Thoracic aorta (tissue), 2 donors: ENCODE data around the gene DNAJA2. TPM values are rescaled to one million over a fixed set of nuclear protein-coding genes. Genes with fewer than 3 reads are reported as not detected.

ENCODE experiments used
- ATAC-seq: fragments of 150-250 bp; one replicate; pipeline ENCODE4 v1.8.0; 2017; ENCODE audit warnings: low read depth; ENCODE audit not compliant: insufficient number of reproducible peaks, low FRiP score
- DNase-seq: peaks from one replicate; pipeline ENCODE4 v3.0.0-alpha.2; 2020; ENCODE audit warnings: low spot score
- H3K27ac ChIP-seq, 2 donors: fragments of 200-600 bp; sonication (generic); 1 replicate in 1 of 2; 2 replicates in 1 of 2; pipeline ENCODE4 v1.5.1; 2016; ENCODE audit warnings: mild to moderate bottlenecking in 2 of 2, moderate library complexity in 2 of 2
- H3K27me3 ChIP-seq: fragments of 200-600 bp; sonication (generic); replicated peaks from 2 replicates; pipeline ENCODE4 v1.6.0; 2016; ENCODE audit warnings: mild to moderate bottlenecking; ENCODE audit not compliant: insufficient read depth
- H3K36me3 ChIP-seq: fragments of 200-600 bp; sonication (generic); one replicate; pipeline ENCODE4 v1.5.1; 2016
- H3K4me1 ChIP-seq, 2 donors: fragments of 200-600 bp; sonication (generic); 1 replicate in 1 of 2; 2 replicates in 1 of 2; pipeline versions ENCODE4 v1.5.1 to v1.6.0; 2016; ENCODE audit warnings: low read depth in 2 of 2, mild to moderate bottlenecking in 1 of 2; ENCODE audit not compliant: control insufficient read depth in 1 of 2
- H3K4me3 ChIP-seq: fragments of 200-600 bp; sonication (generic); 2 replicates; pipeline ENCODE4 v1.5.1; 2016; ENCODE audit warnings: mild to moderate bottlenecking
- H3K9me3 ChIP-seq: fragments of 200-600 bp; sonication (generic); 2 replicates; pipeline ENCODE4 v1.5.1; 2016
- total RNA-seq, 2 donors: library from RNA; depleted of rRNA; stranded (reverse); fragments of >200 nt; gene quantifications; one replicate each; pipeline versions ENCODE4 v1.1.0 to v1.2.3, GENCODE V29; 2016
- TF ChIP-seq, protein P1 (sequence below): fragments of 200-600 bp; sonication (generic); IDR thresholded peaks from one replicate; pipeline ENCODE4 v1.5.1; 2019; ENCODE audit warnings: antibody characterized with exemption

DNAJA2 gene
- total RNA-seq, 2 donors from 2014 or later, result 35.1 to 39.6 TPM

DNA sequence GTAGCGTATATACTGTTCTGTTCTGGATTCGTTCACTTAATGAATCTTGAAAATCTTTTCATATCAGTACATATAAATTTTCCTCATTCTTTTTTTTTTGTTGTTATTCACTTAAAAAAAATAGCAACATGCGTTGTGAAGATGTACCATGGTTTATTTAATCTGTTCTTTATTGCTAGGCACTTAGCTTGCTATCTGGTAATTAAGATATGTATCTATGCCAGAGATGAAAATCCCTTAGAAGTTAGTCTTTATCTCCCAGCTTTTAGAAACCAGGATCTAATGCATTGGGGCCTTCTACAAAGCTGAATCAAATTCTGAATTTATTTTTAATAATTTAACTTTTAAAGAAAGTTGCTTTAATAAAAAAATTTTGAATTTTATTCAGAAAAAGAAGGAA, 13.0 kb upstream of the DNAJA2 start:
- ATAC-seq, result no peak
- no peaks in the 10 kb centered on the region for H3K9me3 ChIP-seq
- no peaks in the 10 kb centered on the region for H3K36me3 ChIP-seq
- H3K27me3 ChIP-seq, result no peaks in the 10 kb centered on the region
- TF ChIP-seq, protein P1, sequence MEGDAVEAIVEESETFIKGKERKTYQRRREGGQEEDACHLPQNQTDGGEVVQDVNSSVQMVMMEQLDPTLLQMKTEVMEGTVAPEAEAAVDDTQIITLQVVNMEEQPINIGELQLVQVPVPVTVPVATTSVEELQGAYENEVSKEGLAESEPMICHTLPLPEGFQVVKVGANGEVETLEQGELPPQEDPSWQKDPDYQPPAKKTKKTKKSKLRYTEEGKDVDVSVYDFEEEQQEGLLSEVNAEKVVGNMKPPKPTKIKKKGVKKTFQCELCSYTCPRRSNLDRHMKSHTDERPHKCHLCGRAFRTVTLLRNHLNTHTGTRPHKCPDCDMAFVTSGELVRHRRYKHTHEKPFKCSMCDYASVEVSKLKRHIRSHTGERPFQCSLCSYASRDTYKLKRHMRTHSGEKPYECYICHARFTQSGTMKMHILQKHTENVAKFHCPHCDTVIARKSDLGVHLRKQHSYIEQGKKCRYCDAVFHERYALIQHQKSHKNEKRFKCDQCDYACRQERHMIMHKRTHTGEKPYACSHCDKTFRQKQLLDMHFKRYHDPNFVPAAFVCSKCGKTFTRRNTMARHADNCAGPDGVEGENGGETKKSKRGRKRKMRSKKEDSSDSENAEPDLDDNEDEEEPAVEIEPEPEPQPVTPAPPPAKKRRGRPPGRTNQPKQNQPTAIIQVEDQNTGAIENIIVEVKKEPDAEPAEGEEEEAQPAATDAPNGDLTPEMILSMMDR, result no peak
- no peak overlapping the region for H3K4me3 ChIP-seq
- no peak overlapping the region for H3K27ac ChIP-seq
- DNase-seq, result no peak
- peaks cover 4 to 6% of the 10 kb centered on the region in 2 donors for H3K4me1 ChIP-seq

DNA sequence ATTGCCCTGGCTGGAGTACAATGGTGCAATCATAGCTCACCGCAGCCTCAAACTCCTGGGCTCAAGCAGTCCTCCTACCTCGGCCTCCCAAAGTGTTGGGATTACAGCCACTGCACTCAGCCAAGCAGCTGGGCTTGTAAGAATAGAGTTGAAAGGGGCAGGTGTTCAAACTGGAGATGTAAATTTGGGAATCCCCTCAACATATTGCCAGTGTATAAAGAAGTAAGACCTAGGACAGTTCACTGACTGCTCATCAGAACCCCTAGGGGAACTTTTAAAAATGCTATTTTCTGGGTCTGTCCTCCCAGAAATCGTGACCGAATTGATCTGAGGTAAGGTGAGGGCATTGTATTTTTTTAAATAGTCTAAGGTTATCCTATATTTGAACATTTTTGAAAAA, 8.9 kb upstream of the DNAJA2 start:
- Histone ChIP-seq H3K9me3 (no peaks in the 10 kb centered on the region), H3K36me3 (no peaks in the 10 kb centered on the region), H3K4me3 (no peak overlapping the region), H3K27me3 (no peaks in the 10 kb centered on the region), H3K4me1 (peaks cover 4 to 6% of the 10 kb centered on the region in 2 donors), H3K27ac (no peak overlapping the region)
- DNase-seq, result no peak
- ATAC-seq, result no peak
- TF ChIP-seq, protein P1, result no peak

DNA sequence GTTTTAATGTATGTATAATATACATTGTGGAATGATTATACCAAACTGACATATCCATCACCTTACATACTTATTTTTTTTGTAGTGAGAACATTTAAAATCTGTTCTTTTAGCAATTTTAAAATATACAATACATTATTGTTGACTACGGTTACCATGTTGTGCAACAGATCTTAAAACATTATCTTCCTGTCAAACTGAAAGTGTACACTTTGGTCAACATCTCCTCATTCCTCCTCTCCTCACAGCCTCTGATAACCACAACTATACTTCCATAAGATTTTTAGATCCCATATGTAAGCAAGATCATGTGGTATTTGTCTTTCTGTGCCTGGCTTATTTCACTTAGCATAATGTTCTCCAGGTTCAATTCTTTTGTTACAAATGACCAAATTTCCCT, 7.5 kb upstream of the DNAJA2 start:
- Histone ChIP-seq H3K4me3 (no peak overlapping the region), H3K27ac (no peak overlapping the region), H3K4me1 (no peaks in the 10 kb centered on the region), H3K27me3 (no peaks in the 10 kb centered on the region), H3K36me3 (no peaks in the 10 kb centered on the region), H3K9me3 (no peaks in the 10 kb centered on the region)
- ATAC-seq, result no peak
- no peak for DNase-seq
- TF ChIP-seq, protein P1, result no peak

DNA sequence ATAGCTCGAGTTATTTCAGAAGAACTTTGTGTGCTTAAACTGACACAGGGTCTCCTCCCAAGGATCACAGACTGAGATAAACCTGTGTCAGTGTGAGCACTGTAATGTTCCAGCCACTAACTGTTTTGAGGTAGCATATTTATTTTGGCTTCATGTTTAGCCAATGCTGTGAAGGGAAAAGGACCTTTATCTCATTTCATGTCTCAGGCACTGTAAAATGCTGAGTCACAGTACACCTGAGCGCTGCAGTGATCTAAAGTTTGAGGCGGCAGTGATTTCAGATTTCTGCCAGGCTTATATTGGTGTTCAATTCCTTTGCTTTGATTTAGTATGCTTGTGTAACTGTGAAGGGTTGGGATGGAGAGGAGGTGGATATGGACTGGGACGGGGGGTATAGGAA, 3.1 kb upstream of the DNAJA2 start:
- DNase-seq, result no peak
- no peak overlapping the region for H3K4me3 ChIP-seq
- H3K9me3 ChIP-seq, result no peaks in the 10 kb centered on the region
- no peak for ATAC-seq
- TF ChIP-seq, protein P1, result no peak
- no peaks in the 10 kb centered on the region for H3K27me3 ChIP-seq
- H3K36me3 ChIP-seq, result no peaks in the 10 kb centered on the region
- H3K27ac ChIP-seq, result no peak overlapping the region
- H3K4me1 ChIP-seq, result peaks cover 7 to 19% of the 10 kb centered on the region in 2 donors

GRCh38 chr16:46975908-46976470, 2.5 kb upstream of the DNAJA2 start:
- TF ChIP-seq, protein P1, result no peak
- ATAC-seq, result no peak
- Histone ChIP-seq H3K27ac (no peak overlapping the region), H3K9me3 (no peaks in the 10 kb centered on the region), H3K36me3 (no peaks in the 10 kb centered on the region), H3K4me3 (no peak overlapping the region), H3K4me1 (peaks cover 7 to 20% of the 10 kb centered on the region in 2 donors), H3K27me3 (no peaks in the 10 kb centered on the region)
- DNase-seq, result no peak
